Kidney epithelial cell (primary cell): ENCODE measurements around the gene THADA. TPM values are rescaled to one million over a fixed set of nuclear protein-coding genes. Genes with fewer than 3 reads are reported as not detected.

Source experiments
- DNase-seq: peaks from one replicate; pipeline ENCODE4 v3.0.0-alpha.2; 2010; ENCODE audit warnings: low read depth
- H3K27me3 ChIP-seq: 2 replicates; pipeline ENCODE4 v1.6.0; 2011; ENCODE audit warnings: low read length; ENCODE audit not compliant: control insufficient read depth, insufficient read depth
- H3K36me3 ChIP-seq: 2 replicates; pipeline ENCODE4 v1.5.1; 2011; ENCODE audit warnings: low read length; ENCODE audit not compliant: control insufficient read depth, insufficient read depth
- H3K4me3 ChIP-seq: 2 replicates; pipeline ENCODE4 v1.5.1; 2011; ENCODE audit warnings: low read depth, mild to moderate bottlenecking, control low read depth, low read length
- total RNA-seq: library from RNA; depleted of rRNA; stranded (reverse); fragments of >200 nt; gene quantifications from 2 replicates; pipeline ENCODE4 v1.2.3, GENCODE V29; 2015
- TF ChIP-seq, protein P1 (sequence below): IDR thresholded peaks from 2 replicates; pipeline ENCODE4 v1.5.1; 2011; ENCODE audit warnings: mild to moderate bottlenecking, moderate library complexity, low read length, control low read depth, inconsistent platforms; ENCODE audit not compliant: insufficient read depth, poor library complexity, severe bottlenecking

Gene THADA
- total RNA-seq, 1 donor from 2014 or later, result 21.5 TPM

DNA sequence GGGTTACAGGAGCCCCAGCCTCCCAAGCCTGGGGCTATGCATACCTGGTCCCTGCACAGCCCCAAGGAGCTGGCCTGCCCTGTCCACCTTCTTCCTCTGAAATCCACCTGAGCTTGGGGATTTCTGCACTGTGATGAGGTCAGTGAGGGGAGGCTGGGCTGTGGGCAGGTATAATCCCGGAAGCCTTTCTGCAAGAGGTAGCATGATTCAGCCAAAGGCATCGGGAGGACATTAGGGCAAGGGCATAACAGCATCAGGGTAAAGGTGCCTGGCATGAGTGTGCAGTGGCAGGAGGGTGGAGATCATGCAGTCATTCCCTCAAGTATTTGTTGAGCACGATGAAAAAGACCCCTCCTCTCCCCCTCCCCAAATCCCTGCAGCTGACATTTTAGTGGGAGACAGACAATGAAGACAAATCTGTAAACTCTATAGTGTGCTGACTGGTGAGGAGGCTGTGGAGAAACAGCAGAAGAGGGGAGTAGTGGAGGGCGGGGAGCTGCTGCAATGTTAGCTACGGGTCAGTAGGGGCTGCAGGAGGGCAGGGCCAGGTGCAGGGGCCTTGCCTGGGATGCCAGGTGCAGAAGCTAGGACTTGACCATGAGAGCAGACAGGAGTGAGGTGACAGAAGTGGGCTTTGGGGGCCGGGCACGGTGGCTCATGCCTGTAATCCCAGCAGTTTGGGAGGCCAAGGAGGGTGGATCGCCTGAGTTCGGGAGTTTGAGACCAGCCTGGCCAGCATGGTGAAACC, 388.1 kb downstream of the THADA start:
- no peak for DNase-seq
- Histone ChIP-seq H3K4me3 (no peak overlapping the region), H3K36me3 (no peaks in the 10 kb centered on the region), H3K27me3 (no peaks in the 10 kb centered on the region)
- TF ChIP-seq, protein P1, sequence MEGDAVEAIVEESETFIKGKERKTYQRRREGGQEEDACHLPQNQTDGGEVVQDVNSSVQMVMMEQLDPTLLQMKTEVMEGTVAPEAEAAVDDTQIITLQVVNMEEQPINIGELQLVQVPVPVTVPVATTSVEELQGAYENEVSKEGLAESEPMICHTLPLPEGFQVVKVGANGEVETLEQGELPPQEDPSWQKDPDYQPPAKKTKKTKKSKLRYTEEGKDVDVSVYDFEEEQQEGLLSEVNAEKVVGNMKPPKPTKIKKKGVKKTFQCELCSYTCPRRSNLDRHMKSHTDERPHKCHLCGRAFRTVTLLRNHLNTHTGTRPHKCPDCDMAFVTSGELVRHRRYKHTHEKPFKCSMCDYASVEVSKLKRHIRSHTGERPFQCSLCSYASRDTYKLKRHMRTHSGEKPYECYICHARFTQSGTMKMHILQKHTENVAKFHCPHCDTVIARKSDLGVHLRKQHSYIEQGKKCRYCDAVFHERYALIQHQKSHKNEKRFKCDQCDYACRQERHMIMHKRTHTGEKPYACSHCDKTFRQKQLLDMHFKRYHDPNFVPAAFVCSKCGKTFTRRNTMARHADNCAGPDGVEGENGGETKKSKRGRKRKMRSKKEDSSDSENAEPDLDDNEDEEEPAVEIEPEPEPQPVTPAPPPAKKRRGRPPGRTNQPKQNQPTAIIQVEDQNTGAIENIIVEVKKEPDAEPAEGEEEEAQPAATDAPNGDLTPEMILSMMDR, result no peak

DNA sequence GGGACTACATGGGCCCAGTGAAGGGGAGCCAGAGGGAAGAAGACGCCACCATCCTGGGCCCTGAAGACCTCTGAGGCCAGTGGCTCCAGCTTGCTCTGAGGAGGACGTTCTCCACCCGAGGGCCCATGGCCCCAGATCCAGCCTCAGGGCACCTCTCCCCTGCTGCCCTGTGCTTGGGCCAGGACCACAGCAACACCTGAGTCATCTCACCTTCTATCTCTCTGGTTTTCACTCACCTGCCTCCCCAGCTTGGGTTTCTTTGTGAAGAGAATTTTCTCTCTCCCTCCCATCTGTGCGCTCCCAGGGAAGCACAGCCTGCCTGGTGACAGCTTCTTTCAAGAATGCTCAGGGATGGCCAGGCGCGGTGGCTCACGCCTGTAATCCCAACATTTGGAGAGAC, 389.2 kb downstream of the THADA start:
- Histone ChIP-seq H3K4me3 (no peak overlapping the region), H3K36me3 (no peaks in the 10 kb centered on the region), H3K27me3 (no peaks in the 10 kb centered on the region)
- TF ChIP-seq, protein P1, result no peak
- no peak for DNase-seq

DNA sequence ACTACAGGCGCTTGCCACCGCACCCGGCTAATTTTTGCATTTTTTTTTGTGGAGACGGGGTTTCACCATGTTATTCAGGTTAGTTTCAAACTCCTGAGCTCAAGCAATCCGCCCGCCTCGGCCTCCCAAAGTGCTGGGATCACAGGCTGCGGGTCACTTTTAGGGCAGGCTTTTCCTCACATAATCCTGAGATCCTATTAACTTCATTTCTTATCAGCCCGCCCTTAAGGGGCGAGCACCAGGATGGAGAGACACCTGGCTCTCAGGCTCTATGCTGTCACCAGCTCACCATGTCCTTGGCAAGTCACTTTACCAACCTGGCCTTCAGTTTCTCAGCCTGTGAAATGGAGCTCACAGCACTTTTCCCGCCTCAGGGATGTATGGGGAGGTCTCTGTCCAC, 392.5 kb downstream of the THADA start:
- Histone ChIP-seq H3K27me3 (no peaks in the 10 kb centered on the region), H3K36me3 (no peaks in the 10 kb centered on the region), H3K4me3 (no peak overlapping the region)
- no peak for DNase-seq
- TF ChIP-seq, protein P1, result no peak

DNA sequence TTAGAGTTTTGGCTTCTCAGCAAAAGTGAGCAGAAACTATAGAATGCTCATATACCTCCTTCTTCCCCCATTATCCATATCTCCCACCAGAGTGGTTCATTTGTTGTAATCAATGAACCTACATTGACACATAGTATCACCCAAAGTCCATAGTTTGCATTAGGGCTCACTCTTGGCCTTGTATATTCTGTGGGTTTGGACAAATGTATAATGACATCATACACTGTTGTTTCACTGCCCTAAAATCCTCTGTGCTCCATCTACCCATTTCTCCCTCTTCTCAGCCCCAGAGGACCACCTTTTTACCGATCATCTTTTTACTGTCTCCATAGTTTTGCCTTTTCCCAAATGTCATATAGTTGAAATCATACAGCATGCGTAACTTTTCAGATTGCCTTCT, 393.5 kb downstream of the THADA start:
- Histone ChIP-seq H3K4me3 (no peak overlapping the region), H3K36me3 (no peaks in the 10 kb centered on the region), H3K27me3 (no peaks in the 10 kb centered on the region)
- TF ChIP-seq, protein P1, result no peak
- DNase-seq, result no peak

DNA sequence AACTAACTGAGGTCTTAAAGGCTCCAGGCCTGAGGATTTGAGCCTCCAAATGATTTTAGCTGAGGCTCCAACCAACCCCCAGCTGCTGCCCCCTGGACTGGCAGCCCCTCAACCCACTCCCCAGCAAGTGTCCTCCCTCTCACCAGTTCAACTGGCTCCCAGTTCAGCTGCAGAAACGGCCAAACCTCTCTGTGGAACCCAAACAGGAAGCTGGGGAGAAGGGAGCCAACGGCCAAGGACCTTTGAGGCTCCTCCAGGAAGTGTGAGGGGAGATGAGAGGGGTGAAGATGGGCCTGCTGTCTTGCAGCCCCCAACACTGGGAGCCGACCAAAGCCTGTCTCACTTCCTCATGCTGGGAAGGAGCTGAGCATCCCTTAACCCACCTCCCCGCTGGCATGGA, 394.3 kb downstream of the THADA start:
- DNase-seq, result no peak

More for the DNA sequence above, 394.3 kb downstream of the THADA start:
- no peak overlapping the region for H3K4me3 ChIP-seq
- H3K36me3 ChIP-seq, result no peaks in the 10 kb centered on the region
- H3K27me3 ChIP-seq, result no peaks in the 10 kb centered on the region
- TF ChIP-seq, protein P1, result no peak
